Progenitor cell of endocrine pancreas (in vitro differentiated cells): ENCODE measurements around the gene CDK8. TPM values are rescaled to one million over a fixed set of nuclear protein-coding genes. Genes with fewer than 3 reads are reported as not detected.

ENCODE experiments used
- DNase-seq: peaks from one replicate; pipeline ENCODE4 v3.0.0; 2021; ENCODE audit warnings: low spot score; ENCODE audit not compliant: unreplicated experiment
- H3K27ac Mint-ChIP-seq: 2 replicates; pipeline ENCODE4 v1.8.0; 2021; ENCODE audit warnings: mild to moderate bottlenecking, moderate library complexity, mixed read lengths
- H3K27me3 Mint-ChIP-seq: 2 replicates; pipeline ENCODE4 v1.8.0; 2021; ENCODE audit warnings: mixed read lengths
- H3K36me3 Mint-ChIP-seq: 2 replicates; pipeline ENCODE4 v1.8.0; 2022; ENCODE audit warnings: mixed read lengths; ENCODE audit not compliant: insufficient read depth
- H3K4me1 Mint-ChIP-seq: 2 replicates; pipeline ENCODE4 v1.8.0; 2021; ENCODE audit warnings: low read depth, mixed read lengths
- H3K4me3 Mint-ChIP-seq: 2 replicates; pipeline ENCODE4 v1.8.0; 2021; ENCODE audit warnings: low read depth, mild to moderate bottlenecking, moderate library complexity, mixed read lengths
- H3K9me3 Mint-ChIP-seq: 2 replicates; pipeline ENCODE4 v1.8.0; 2021; ENCODE audit warnings: low read depth, mixed read lengths
- total RNA-seq: library from RNA; stranded (reverse); gene quantifications from 2 replicates; pipeline ENCODE4 v1.2.1, GENCODE V29; 2021
- TF ChIP-seq, protein P1 (sequence below): fragments of 200-600 bp; sonication (generic); IDR thresholded peaks from one replicate; pipeline ENCODE4 v1.5.0; 2021; ENCODE audit warnings: antibody characterized with exemption, mild to moderate bottlenecking; ENCODE audit not compliant: unreplicated experiment

Gene CDK8
- total RNA-seq, 1 donor from 2014 or later, result 31.7 TPM

DNA sequence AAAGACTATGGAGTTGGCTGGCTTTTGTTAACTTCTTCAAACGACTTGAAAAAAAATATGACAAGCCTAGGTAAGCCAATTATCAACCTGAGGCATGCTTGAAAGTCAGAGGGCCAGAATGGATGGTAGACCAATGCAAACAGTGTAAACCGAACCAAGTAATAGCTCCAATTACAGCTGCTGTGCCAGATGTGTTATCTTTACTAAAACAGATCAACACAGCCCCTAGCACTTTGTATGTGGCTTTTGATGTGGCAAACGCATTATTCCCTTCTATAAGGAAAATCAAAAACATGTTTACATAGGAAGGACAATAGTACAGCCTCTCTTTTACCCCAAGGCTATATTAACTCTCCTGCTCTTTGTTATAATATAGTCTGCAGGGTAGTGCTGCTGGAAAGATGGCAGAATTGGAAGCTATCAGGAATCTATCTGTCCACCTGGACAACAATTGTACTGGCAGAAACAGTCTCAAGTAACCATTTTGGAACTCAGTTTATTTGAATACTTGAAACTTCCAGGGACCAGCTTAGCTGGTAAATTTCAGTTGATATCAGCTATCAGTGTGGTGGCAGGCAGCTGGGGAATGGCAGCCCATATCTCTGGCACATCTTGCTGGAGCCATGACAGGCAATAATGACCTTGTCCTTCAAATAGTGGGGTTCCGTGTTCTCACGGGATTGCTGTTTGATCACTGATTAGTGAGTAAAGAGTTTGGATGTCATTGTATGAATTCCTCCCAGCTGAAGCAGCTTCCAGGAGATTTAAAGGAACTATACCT is 159.2 kb downstream of the CDK8 start:
- Mint-ChIP-seq H3K4me3 (no peak overlapping the region), H3K27ac (no peak overlapping the region), H3K36me3 (peaks cover 4% of the 10 kb centered on the region), H3K4me1 (no peaks in the 10 kb centered on the region), H3K27me3 (no peaks in the 10 kb centered on the region), H3K9me3 (peaks cover 6% of the 10 kb centered on the region)
- TF ChIP-seq, protein P1, sequence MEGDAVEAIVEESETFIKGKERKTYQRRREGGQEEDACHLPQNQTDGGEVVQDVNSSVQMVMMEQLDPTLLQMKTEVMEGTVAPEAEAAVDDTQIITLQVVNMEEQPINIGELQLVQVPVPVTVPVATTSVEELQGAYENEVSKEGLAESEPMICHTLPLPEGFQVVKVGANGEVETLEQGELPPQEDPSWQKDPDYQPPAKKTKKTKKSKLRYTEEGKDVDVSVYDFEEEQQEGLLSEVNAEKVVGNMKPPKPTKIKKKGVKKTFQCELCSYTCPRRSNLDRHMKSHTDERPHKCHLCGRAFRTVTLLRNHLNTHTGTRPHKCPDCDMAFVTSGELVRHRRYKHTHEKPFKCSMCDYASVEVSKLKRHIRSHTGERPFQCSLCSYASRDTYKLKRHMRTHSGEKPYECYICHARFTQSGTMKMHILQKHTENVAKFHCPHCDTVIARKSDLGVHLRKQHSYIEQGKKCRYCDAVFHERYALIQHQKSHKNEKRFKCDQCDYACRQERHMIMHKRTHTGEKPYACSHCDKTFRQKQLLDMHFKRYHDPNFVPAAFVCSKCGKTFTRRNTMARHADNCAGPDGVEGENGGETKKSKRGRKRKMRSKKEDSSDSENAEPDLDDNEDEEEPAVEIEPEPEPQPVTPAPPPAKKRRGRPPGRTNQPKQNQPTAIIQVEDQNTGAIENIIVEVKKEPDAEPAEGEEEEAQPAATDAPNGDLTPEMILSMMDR, result no peak
- DNase-seq, result no peak

DNA sequence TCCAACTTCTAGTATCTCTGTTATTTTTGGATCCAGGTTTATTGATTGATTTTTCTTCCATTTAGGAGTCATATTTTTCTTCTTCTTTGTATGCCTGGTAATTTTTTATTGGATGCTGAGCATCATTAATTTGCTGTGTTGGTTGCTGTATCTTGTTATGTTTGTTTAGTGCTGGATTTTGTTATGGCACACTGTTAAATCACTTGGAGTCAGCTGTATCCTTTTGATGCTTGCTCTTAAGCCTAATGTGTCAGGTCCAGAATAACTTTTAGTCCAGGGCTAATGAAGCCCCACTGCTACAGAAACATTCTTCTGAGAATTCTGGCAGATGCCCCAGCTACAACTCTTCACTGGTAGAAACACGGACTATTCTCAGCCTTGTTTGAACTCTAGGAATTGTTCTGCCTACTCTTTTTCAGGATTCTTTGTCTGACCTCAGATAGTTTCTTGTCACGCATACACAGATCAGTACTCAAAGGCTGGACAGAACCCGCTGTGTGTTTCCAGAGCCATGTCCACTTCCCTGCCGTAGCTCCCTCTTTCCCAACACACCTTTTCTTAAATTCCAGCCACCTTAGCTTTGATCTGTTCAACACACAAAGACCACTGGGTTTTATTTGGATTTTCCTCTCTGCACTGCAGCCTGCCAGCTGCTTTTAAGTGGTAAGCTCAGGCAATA is 166.5 kb downstream of the CDK8 start:
- Mint-ChIP-seq H3K9me3 (no peaks in the 10 kb centered on the region), H3K4me1 (peaks cover 1% of the 10 kb centered on the region), H3K27ac (no peak overlapping the region), H3K36me3 (no peaks in the 10 kb centered on the region), H3K4me3 (no peak overlapping the region), H3K27me3 (no peaks in the 10 kb centered on the region)
- DNase-seq, result no peak
- TF ChIP-seq, protein P1, result no peak

DNA sequence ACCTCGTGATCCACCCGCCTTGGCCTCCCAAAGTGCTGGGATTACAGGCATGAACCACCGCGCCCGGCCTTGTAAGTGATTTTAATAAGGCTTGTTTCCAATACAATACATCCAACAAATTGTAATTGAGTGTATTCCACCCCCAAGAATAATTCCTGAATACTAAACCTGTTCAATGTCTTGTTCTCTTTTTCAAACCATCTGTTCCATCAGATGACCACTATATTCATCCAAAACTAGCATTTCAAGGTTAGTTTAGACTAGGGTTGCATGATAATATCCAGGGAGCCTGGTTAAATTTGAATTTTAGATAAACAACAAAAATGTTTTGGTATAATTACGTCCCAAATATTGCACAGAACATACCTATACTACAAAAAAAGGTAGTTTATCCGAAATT is 168.1 kb downstream of the CDK8 start:
- no peaks in the 10 kb centered on the region for H3K36me3 Mint-ChIP-seq
- H3K4me1 Mint-ChIP-seq, result peaks cover 8% of the 10 kb centered on the region
- no peak overlapping the region for H3K4me3 Mint-ChIP-seq
- no peaks in the 10 kb centered on the region for H3K9me3 Mint-ChIP-seq
- H3K27me3 Mint-ChIP-seq, result no peaks in the 10 kb centered on the region
- no peak for DNase-seq
- TF ChIP-seq, protein P1, result no peak
- H3K27ac Mint-ChIP-seq, result no peak overlapping the region

DNA sequence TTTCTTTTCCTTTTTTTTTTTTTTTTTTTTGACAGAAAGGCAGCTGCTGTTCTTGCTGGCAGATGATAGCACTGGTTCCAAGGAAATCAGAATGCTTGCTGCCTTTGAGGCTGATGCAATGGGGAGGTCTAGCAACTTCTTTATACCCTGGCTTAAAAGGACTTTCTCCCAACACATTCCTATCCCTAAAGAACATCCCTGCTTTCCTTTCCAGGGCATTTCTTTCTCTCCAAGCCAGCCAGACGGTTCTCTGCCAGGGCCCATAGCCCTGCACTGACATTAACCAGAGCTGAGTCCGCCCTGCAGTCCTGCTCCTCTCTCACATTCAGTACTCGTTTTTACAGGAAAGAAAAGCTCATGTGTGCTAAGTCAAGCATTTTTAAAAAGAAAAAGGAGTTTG is 169.7 kb downstream of the CDK8 start:
- Mint-ChIP-seq H3K4me1 (peaks cover 8% of the 10 kb centered on the region), H3K27me3 (no peaks in the 10 kb centered on the region), H3K27ac (no peak overlapping the region), H3K4me3 (no peak overlapping the region), H3K36me3 (no peaks in the 10 kb centered on the region), H3K9me3 (no peaks in the 10 kb centered on the region)
- TF ChIP-seq, protein P1, result no peak
- no peak for DNase-seq

- TF ChIP-seq, protein P1, result no peak
- H3K4me1 Mint-ChIP-seq, result peaks cover 8% of the 10 kb centered on the region
- no peak overlapping the region for H3K27ac Mint-ChIP-seq
- no peaks in the 10 kb centered on the region for H3K36me3 Mint-ChIP-seq
- no peaks in the 10 kb centered on the region for H3K27me3 Mint-ChIP-seq
- DNase-seq, result no peak
- no peak overlapping the region for H3K4me3 Mint-ChIP-seq
- H3K9me3 Mint-ChIP-seq, result no peaks in the 10 kb centered on the region
Observed at GRCh38 chr13:26424181-26424580, 170.3 kb downstream of the CDK8 start.
